C4-2B (cell line): ENCODE results near the gene SMARCE1.

Experiments
- H3K27ac ChIP-seq: fragments of 450-650 bp; 2 replicates; pipeline ENCODE4 v1.5.1; 2017
- ZFX ChIP-seq: fragments of 450-650 bp; IDR thresholded peaks from 2 replicates; pipeline ENCODE4 v1.6.1; 2017
- TF ChIP-seq, protein P1 (sequence below): fragments of 450-650 bp; conservative IDR thresholded peaks from 2 replicates; pipeline ENCODE4 v1.5.1; 2017; ENCODE audit warnings: mild to moderate bottlenecking

Gene SMARCE1

DNA sequence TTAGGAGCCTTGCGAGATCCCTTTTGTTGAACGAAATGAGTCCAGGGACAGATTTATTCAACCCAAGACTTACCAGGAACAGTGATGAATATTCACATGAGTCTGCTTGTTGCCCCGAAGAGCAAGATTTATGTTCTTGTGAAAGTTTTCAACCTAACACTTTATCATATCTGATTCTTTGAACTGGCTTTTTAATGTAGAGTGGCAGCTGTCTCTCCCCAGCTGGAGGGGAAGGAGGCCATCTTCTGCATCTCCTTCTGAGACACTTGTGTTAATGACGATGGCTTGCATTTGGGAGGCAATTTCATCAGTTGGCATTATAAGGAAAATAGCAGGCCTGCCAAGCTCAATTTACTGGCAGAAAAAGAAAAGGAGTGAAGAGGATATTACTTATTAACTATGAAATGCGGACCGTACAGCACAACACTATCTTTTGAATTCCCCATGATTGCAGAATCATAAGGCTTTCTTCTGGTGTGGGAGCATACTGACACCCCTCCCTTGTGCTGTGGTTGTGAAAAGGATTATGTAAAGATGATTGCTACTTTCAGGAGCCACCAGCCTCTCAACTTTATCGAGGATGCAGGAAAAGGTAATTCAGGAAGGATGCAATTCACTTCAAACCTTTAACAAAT, 35.7 kb downstream of the SMARCE1 start:
- no peak overlapping the region for H3K27ac ChIP-seq
- no peak for TF ChIP-seq ZFX
- TF ChIP-seq, protein P1, sequence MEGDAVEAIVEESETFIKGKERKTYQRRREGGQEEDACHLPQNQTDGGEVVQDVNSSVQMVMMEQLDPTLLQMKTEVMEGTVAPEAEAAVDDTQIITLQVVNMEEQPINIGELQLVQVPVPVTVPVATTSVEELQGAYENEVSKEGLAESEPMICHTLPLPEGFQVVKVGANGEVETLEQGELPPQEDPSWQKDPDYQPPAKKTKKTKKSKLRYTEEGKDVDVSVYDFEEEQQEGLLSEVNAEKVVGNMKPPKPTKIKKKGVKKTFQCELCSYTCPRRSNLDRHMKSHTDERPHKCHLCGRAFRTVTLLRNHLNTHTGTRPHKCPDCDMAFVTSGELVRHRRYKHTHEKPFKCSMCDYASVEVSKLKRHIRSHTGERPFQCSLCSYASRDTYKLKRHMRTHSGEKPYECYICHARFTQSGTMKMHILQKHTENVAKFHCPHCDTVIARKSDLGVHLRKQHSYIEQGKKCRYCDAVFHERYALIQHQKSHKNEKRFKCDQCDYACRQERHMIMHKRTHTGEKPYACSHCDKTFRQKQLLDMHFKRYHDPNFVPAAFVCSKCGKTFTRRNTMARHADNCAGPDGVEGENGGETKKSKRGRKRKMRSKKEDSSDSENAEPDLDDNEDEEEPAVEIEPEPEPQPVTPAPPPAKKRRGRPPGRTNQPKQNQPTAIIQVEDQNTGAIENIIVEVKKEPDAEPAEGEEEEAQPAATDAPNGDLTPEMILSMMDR, result no peak

DNA sequence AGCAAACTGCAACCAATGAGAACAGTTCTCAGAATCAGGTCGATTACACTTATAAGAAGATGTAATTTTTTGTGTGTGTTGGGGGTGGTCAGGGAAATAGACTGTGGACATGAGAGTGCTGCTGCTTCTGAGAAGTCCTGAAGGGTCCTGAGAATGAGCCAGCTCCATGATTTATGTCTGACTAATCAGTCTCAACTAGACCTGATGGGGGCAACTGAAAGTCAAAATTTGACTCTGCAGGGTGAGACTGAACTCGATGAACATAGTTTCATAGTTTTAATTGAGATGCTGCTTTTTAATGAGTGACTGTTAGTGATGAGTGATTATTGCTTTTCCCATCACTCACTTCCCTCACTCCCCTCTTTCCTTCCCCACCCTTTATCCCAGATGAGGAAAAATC, 37.3 kb downstream of the SMARCE1 start:
- TF ChIP-seq, protein P1, result no peak
- TF ChIP-seq ZFX, result no peak

DNA sequence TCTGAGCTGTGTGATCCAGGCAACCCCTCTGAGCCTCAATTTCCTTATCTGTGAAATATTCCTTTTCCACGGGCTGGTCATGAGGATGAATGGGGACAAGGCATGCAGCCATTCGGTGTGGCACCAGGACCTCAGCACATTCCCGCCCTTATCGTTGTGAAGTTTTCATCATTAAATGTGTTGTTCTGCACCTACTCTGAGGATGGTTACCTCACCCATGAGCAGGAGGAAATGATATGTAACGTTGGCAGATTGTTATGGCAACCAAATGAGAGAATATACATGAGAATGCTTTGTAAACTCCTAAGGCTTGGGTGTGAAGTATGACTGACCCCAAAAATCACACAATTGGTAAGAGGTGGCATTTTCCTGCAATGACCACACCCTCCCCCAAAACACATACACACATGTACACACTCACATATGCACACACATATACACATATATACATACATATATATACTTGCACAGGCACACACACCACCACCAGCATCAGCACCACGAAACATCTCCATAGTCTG, 39.5 kb downstream of the SMARCE1 start:
- no peak overlapping the region for H3K27ac ChIP-seq
- TF ChIP-seq ZFX, result no peak
- TF ChIP-seq, protein P1, result no peak

More for the DNA sequence above, 37.3 kb downstream of the SMARCE1 start:
- no peak overlapping the region for H3K27ac ChIP-seq

DNA sequence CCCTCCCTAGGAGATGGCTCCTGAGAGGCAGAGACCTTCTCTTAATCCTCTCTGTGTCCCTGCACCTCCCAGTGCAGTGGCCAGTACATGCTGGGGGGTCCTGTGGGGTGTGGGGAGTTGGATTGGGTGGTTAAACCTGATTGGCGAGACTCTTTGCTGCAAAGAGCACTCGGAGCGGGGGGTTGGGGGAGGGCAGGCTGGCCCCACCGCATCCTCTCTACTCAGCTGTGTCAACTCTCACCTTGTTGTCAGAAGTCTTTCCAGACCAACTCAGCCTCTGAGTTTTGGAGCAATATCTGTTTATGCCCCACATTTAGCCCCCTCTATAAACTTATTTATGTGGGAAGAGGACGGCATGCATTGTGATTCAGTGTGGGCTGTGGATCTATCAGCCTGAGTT, 40.0 kb downstream of the SMARCE1 start:
- no peak for TF ChIP-seq ZFX
- TF ChIP-seq, protein P1, result no peak
- H3K27ac ChIP-seq, result no peak overlapping the region

DNA sequence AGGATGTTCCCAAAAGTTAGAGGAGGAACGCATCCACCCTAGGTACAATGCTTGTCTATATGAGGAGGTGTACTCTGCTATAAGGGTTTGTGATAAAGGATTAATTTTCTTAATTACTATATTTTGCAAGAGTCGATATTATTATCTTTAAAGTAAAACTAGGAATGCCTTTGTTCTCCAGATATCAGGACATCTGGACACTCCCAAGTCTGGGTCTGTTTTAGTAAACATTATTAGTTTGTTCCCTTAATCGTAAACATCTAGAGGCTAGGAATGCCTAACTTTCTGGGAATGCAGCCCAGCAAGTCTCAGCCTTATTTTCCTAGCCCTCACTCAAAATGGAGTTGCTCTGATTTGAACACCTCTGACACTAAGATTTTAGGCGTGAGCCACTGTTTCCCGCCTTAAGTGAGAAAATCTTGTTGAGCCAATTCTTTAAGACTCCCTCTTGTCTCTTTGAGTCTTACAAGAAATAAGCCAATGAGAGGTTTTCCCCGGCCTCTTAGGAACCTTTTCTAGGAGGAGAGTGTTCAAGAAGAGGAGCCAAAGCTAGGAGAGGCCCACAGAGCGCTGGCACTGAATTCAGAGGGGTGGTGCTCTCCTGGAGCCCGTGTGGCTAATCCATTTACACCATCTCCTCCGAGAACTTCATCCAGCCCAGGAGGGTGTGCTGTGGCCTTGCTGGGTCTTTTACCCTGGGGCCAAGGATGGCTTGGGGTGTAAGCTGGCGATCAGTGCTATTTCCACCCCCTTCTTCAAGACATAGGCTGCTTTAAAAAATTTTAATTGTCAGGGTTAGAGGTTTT, 40.9 kb downstream of the SMARCE1 start:
- no peak for TF ChIP-seq ZFX
- TF ChIP-seq, protein P1, result no peak
- no peak overlapping the region for H3K27ac ChIP-seq

DNA sequence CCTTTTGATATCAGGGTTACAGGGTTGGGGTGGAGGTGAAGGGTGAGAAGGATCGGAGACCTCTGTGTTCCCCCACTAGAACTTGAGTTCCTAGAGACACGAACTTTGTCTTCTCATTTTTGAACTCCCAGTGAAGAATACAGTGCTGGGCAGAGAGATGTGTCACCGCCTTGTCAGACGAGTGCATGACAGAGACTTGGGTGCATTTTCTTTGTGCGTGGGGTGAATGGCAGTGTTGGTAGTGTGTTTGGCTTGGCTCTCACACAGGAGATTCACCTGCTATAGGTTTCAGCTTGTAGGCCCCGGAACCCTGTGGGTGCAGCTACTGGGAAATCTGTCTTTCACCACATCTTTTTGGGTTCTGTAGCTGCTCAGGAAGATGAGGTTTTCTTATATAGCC, 42.3 kb downstream of the SMARCE1 start:
- no peak overlapping the region for H3K27ac ChIP-seq
- TF ChIP-seq, protein P1, result no peak

DNA sequence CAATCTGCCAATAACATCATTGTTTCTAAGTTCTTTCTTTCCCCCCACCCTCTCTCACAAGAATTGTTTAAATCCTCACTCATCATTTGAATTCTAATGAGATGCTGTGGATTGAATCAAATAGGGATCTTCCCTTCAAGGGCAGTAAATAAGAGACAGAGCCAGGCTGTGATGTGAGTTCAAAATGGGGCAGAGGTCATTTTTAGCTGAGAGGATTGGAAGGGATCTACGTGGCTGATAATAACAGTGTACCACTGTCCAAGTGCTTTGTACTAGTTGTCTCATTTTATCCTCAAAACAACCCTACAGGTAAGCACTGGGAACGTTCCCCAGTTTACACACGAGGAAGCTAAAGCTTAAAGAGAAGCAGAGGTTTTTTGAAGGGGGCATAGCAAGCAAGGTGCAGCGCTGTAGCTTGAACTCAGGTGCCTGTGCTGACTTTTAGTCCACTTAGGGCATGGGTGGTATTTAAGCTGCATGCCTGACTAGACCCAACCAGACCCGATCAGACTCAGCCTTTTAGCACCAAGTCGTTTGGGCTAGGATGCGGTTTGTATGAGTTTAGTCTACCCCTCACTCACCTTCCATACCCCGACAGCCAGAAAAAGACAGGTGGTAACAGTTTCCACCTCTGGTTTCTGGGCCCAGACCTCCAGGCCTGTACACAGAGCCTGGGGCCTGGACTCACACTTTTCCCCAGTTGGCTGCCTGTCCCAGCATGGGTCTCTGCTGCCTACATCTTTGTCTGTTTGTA, 43.1 kb downstream of the SMARCE1 start:
- TF ChIP-seq ZFX, result no peak
- TF ChIP-seq, protein P1, result no peak
- H3K27ac ChIP-seq, result no peak overlapping the region
